ENCODE measurements around the gene C18orf63.

DNA sequence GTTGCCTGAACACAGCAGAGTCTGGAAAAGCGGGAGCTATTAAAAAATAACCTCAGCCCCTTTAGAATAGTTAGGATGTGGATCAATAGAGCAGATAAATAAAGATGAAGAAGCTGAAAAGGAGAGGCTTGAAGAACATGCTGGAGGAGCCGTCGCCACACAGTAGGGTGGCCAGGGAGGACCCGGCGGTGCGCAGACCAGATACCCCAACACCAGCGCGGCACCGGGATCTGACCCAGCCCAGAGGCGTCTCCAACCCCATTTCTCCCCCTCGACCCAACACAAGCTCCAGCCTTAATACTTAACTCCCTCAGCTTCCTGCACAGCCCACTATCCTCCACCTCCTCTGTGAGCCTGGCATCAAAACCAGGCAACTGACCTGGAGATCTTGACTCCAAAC is 39.9 kb upstream of the C18orf63 start:
- TF ChIP-seq, protein P1, sequence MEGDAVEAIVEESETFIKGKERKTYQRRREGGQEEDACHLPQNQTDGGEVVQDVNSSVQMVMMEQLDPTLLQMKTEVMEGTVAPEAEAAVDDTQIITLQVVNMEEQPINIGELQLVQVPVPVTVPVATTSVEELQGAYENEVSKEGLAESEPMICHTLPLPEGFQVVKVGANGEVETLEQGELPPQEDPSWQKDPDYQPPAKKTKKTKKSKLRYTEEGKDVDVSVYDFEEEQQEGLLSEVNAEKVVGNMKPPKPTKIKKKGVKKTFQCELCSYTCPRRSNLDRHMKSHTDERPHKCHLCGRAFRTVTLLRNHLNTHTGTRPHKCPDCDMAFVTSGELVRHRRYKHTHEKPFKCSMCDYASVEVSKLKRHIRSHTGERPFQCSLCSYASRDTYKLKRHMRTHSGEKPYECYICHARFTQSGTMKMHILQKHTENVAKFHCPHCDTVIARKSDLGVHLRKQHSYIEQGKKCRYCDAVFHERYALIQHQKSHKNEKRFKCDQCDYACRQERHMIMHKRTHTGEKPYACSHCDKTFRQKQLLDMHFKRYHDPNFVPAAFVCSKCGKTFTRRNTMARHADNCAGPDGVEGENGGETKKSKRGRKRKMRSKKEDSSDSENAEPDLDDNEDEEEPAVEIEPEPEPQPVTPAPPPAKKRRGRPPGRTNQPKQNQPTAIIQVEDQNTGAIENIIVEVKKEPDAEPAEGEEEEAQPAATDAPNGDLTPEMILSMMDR (IDR thresholded peaks at IDR 0.05): no peak
- TF ChIP-seq EP300 (IDR thresholded peaks at IDR 0.05) (no peak), POLR2AphosphoS5 (IDR thresholded peaks at IDR 0.05) (no peak)
